H9 (cell line): ENCODE data around the gene EMC9. TPM values are rescaled to one million over a fixed set of nuclear protein-coding genes. Genes with fewer than 3 reads are reported as not detected.

ENCODE experiments used
- DNase-seq: peaks from one replicate; pipeline ENCODE4 v3.0.0-alpha.2; 2017
- H2AFZ ChIP-seq: one replicate; pipeline ENCODE4 v1.6.1; 2013; ENCODE audit warnings: mild to moderate bottlenecking, low read length, control low read depth, moderate library complexity
- H2AK5ac ChIP-seq: 2 replicates; pipeline ENCODE4 v1.6.1; 2013; ENCODE audit warnings: low read length, control low read depth, mixed read lengths; ENCODE audit not compliant: insufficient read length
- H2BK120ac ChIP-seq: one replicate; pipeline ENCODE4 v1.6.1; 2013; ENCODE audit warnings: low read depth, mild to moderate bottlenecking, low read length, control low read depth, inconsistent platforms; ENCODE audit not compliant: poor library complexity, severe bottlenecking
- H2BK12ac ChIP-seq: 2 replicates; pipeline ENCODE4 v1.6.1; 2013; ENCODE audit warnings: low read length, control low read depth, mixed read lengths, low read depth; ENCODE audit not compliant: insufficient read length
- H2BK15ac ChIP-seq: 2 replicates; pipeline ENCODE4 v1.6.1; 2013; ENCODE audit warnings: low read depth, low read length, control low read depth
- H2BK20ac ChIP-seq: one replicate; pipeline ENCODE4 v1.6.1; 2013; ENCODE audit warnings: low read depth, mild to moderate bottlenecking, low read length, control low read depth, inconsistent platforms; ENCODE audit not compliant: poor library complexity, severe bottlenecking
- H2BK5ac ChIP-seq: 2 replicates; pipeline ENCODE4 v1.6.1; 2013; ENCODE audit warnings: low read length, control low read depth, mixed read lengths; ENCODE audit not compliant: insufficient read length
- H3K14ac ChIP-seq: 2 replicates; pipeline ENCODE4 v1.6.1; 2013; ENCODE audit warnings: low read length, control low read depth; ENCODE audit not compliant: insufficient read depth
- H3K18ac ChIP-seq: 2 replicates; pipeline ENCODE4 v1.6.1; 2013; ENCODE audit warnings: low read depth, mild to moderate bottlenecking, mixed read lengths, low read length, control low read depth; ENCODE audit not compliant: insufficient read length
- H3K23ac ChIP-seq: 2 replicates; pipeline ENCODE4 v1.6.1; 2013; ENCODE audit warnings: low read length, control low read depth, mixed read lengths, low read depth; ENCODE audit not compliant: insufficient read length
- H3K23me2 ChIP-seq: 2 replicates; pipeline ENCODE4 v1.6.1; 2013; ENCODE audit warnings: low read depth, mild to moderate bottlenecking, mixed read lengths, low read length, control low read depth; ENCODE audit not compliant: insufficient read length, poor library complexity, severe bottlenecking
- H3K27ac ChIP-seq: 2 replicates; pipeline ENCODE4 v1.5.1; 2013; ENCODE audit warnings: low read length, control low read depth, mixed read lengths, low read depth; ENCODE audit not compliant: insufficient read length
- H3K27me3 ChIP-seq: 2 replicates; pipeline ENCODE4 v1.6.1; 2013; ENCODE audit warnings: low read length, control low read depth, inconsistent platforms; ENCODE audit not compliant: insufficient read depth
- H3K4ac ChIP-seq: 2 replicates; pipeline ENCODE4 v1.6.1; 2013; ENCODE audit warnings: low read depth, mild to moderate bottlenecking, control low read depth, inconsistent platforms, low read length, moderate library complexity
- H3K4me1 ChIP-seq: 2 replicates; pipeline ENCODE4 v1.6.1; 2013; ENCODE audit warnings: low read length, control low read depth, inconsistent platforms; ENCODE audit not compliant: insufficient read depth
- H3K4me2 ChIP-seq: 2 replicates; pipeline ENCODE4 v1.6.1; 2013; ENCODE audit warnings: low read length, control low read depth, mixed read lengths; ENCODE audit not compliant: insufficient read length, insufficient read depth
- H3K56ac ChIP-seq: 2 replicates; pipeline ENCODE4 v1.6.1; 2013; ENCODE audit warnings: low read depth, mild to moderate bottlenecking, mixed read lengths, low read length, control low read depth; ENCODE audit not compliant: insufficient read length
- H3K79me1 ChIP-seq: 2 replicates; pipeline ENCODE4 v1.6.1; 2013; ENCODE audit warnings: low read depth, mild to moderate bottlenecking, moderate library complexity, low read length, control low read depth, inconsistent platforms; ENCODE audit not compliant: insufficient read depth, poor library complexity, severe bottlenecking
- H3K79me2 ChIP-seq: 2 replicates; pipeline ENCODE4 v1.6.1; 2013; ENCODE audit warnings: low read length, control low read depth, inconsistent platforms; ENCODE audit not compliant: insufficient read depth
- H3K9ac ChIP-seq: 2 replicates; pipeline ENCODE4 v1.6.1; 2013; ENCODE audit warnings: low read length, control low read depth, mixed read lengths; ENCODE audit not compliant: insufficient read length; ENCODE audit errors: extremely low read depth
- H3K9me3 ChIP-seq: one replicate; pipeline ENCODE4 v1.6.1; 2013; ENCODE audit warnings: low read depth, low read length, inconsistent platforms; ENCODE audit not compliant: control insufficient read depth
- H3T11ph ChIP-seq: one replicate; pipeline ENCODE4 v1.6.1; 2013; ENCODE audit warnings: mild to moderate bottlenecking, low read length, control low read depth, inconsistent platforms
- H4K20me1 ChIP-seq: one replicate; pipeline ENCODE4 v1.6.1; 2013; ENCODE audit not compliant: control insufficient read depth, insufficient read length, insufficient read depth
- H4K5ac ChIP-seq: 2 replicates; pipeline ENCODE4 v1.6.1; 2013; ENCODE audit warnings: low read depth, mild to moderate bottlenecking, mixed read lengths, low read length, control low read depth; ENCODE audit not compliant: insufficient read length
- H4K8ac ChIP-seq: replicated peaks from 2 replicates; pipeline ENCODE4 v1.6.1; 2013; ENCODE audit warnings: low read length, control low read depth, mixed read lengths, low read depth; ENCODE audit not compliant: insufficient read length
- H4K91ac ChIP-seq: 2 replicates; pipeline ENCODE4 v1.6.1; 2013; ENCODE audit warnings: low read depth, mild to moderate bottlenecking, moderate library complexity, mixed read lengths, low read length, control low read depth; ENCODE audit not compliant: insufficient read length
- H3K27ac Mint-ChIP-seq, 3 experiments: 2 replicates in 2 of 3; 3 replicates in 1 of 3; pipeline ENCODE4 v1.8.0; 2020 to 2021; ENCODE audit warnings: mixed read lengths in 3 of 3, mild to moderate bottlenecking in 1 of 3, moderate library complexity in 1 of 3
- H3K27me3 Mint-ChIP-seq: 2 replicates; pipeline ENCODE4 v1.8.0; 2021; ENCODE audit warnings: low read depth, mild to moderate bottlenecking, moderate library complexity, mixed read lengths
- H3K36me3 Mint-ChIP-seq, 3 experiments: 2 replicates in 2 of 3; 3 replicates in 1 of 3; pipeline ENCODE4 v1.8.0; 2020 to 2021; ENCODE audit warnings: low read depth in 3 of 3, mixed read lengths in 3 of 3; ENCODE audit not compliant: insufficient read depth in 1 of 3
- H3K4me1 Mint-ChIP-seq, 2 experiments: 2 replicates each; pipeline ENCODE4 v1.8.0; 2020; ENCODE audit warnings: mixed read lengths in 2 of 2
- H3K4me3 Mint-ChIP-seq, 2 experiments: 2 replicates in 1 of 2; 3 replicates in 1 of 2; pipeline ENCODE4 v1.8.0; 2020 to 2021; ENCODE audit warnings: mild to moderate bottlenecking in 2 of 2, mixed read lengths in 2 of 2, moderate library complexity in 1 of 2
- H3K9me3 Mint-ChIP-seq, 2 experiments: 2 replicates in 1 of 2; 3 replicates in 1 of 2; pipeline ENCODE4 v1.8.0; 2020; ENCODE audit warnings: mild to moderate bottlenecking in 2 of 2, mixed read lengths in 2 of 2, moderate library complexity in 1 of 2
- WGBS: extraction: QIAGEN DNeasy Blood & Tissue Kit; methylation state at CpG from one replicate; pipeline ENCODE4 v1.1.7; 2013; ENCODE audit warnings: missing lambda C conversion rate, low lambda C conversion rate, mixed read lengths; ENCODE audit not compliant: insufficient read length; ENCODE audit errors: extremely low coverage; 5-methylcytosine and 5-hydroxymethylcytosine counted together
- total RNA-seq: library from RNA; stranded (reverse); gene quantifications from 2 replicates; pipeline ENCODE4 v1.2.1, GENCODE V29; 2021
- TF ChIP-seq, protein P1 (sequence below): fragments of 200-600 bp; sonication (generic); conservative IDR thresholded peaks from 3 replicates; pipeline ENCODE4 v1.8.0; 2021; ENCODE audit warnings: antibody characterized with exemption, mild to moderate bottlenecking

Gene EMC9
- total RNA-seq, 1 experiment from 2014 or later = 52.9 TPM

DNA sequence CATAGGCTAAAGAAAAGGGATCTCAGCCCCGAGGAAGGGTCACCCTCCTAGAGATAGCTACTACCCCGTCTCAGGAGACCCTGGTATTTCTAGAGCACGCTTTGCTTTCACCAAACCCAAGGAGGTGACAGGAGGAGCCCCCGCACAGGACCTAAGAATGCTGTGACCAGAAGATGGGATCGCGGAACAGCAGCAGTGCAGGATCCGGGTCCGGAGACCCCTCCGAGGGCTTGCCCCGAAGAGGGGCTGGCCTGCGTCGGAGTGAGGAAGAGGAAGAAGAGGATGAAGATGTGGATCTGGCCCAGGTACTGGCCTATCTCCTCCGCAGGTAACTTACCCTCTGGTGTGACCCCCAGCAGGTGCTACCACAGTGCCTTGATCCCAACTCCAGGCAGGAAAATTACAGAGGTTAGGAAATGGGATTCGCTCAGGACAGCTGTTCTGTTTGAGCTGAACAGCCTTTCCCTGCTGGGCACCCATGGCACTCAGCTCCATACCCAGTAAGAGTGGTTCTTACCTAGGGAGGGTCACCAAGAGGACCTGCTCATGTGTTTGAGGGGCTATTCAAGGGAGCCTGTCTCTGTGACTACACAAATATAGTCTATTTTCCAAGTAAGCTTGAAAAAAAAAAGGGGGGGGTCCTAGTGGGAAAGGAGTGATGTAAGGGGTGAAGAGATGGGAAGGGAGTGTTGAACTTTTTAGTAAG, 25.8 kb downstream of the EMC9 start:
- H2BK5ac ChIP-seq = no peak overlapping the region
- H3K4me1 ChIP-seq = no peaks in the 10 kb centered on the region
- H2AK5ac ChIP-seq = no peak overlapping the region
- no peak overlapping the region for H3K4ac ChIP-seq
- H3K23ac ChIP-seq = no peak overlapping the region
- H3K36me3 Mint-ChIP-seq = peaks cover 16 to 46% (median 40%) of the 10 kb centered on the region in 3 experiments; a peak in 6 of 7 replicates
- TF ChIP-seq, protein P1, sequence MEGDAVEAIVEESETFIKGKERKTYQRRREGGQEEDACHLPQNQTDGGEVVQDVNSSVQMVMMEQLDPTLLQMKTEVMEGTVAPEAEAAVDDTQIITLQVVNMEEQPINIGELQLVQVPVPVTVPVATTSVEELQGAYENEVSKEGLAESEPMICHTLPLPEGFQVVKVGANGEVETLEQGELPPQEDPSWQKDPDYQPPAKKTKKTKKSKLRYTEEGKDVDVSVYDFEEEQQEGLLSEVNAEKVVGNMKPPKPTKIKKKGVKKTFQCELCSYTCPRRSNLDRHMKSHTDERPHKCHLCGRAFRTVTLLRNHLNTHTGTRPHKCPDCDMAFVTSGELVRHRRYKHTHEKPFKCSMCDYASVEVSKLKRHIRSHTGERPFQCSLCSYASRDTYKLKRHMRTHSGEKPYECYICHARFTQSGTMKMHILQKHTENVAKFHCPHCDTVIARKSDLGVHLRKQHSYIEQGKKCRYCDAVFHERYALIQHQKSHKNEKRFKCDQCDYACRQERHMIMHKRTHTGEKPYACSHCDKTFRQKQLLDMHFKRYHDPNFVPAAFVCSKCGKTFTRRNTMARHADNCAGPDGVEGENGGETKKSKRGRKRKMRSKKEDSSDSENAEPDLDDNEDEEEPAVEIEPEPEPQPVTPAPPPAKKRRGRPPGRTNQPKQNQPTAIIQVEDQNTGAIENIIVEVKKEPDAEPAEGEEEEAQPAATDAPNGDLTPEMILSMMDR = no peak
- peak overlapping the region; percentile 79 for H3K4me2 ChIP-seq
- H3K9ac ChIP-seq = peak overlapping the region; percentile 75
- H3K23me2 ChIP-seq = peaks cover 13% of the 10 kb centered on the region
- no peak for DNase-seq
- H3K4me3 Mint-ChIP-seq = peak overlapping the region; percentile 93 to 95
- no CpG with 5 or more reads among the region's 14 CpGs for WGBS
- H3K79me1 ChIP-seq = no peaks in the 10 kb centered on the region
- no peak overlapping the region for H3K27ac ChIP-seq
- H3K27me3 Mint-ChIP-seq = peaks cover 3% of the 10 kb centered on the region; the same call in 1 of the 2 replicates
- H2BK20ac ChIP-seq = no peak overlapping the region
- no peak overlapping the region for H4K5ac ChIP-seq
- H2BK12ac ChIP-seq = no peak overlapping the region
- no peak overlapping the region for H2BK15ac ChIP-seq
- no peak overlapping the region for H2AFZ ChIP-seq
- H3K79me2 ChIP-seq = no peaks in the 10 kb centered on the region
- no peak overlapping the region for H3T11ph ChIP-seq
- no peak overlapping the region for H3K56ac ChIP-seq
- H3K9me3 ChIP-seq = no peaks in the 10 kb centered on the region
- H3K14ac ChIP-seq = no peak overlapping the region
- H4K20me1 ChIP-seq = no peaks in the 10 kb centered on the region
- H4K91ac ChIP-seq = no peak overlapping the region
- no peak overlapping the region for H2BK120ac ChIP-seq
- H3K9me3 Mint-ChIP-seq = no peaks in the 10 kb centered on the region; a peak in 1 of 5 replicates
- no peak overlapping the region for H3K18ac ChIP-seq
- H3K27me3 ChIP-seq = no peaks in the 10 kb centered on the region
- peaks cover 12 to 15% of the 10 kb centered on the region in 2 experiments for H3K4me1 Mint-ChIP-seq
- peak overlapping the region; percentile 89 to 100 (median 98) for H3K27ac Mint-ChIP-seq
- no peak overlapping the region for H4K8ac ChIP-seq
